ENCODE measurements around the gene CMTM5.

CMTM5 gene

DNA sequence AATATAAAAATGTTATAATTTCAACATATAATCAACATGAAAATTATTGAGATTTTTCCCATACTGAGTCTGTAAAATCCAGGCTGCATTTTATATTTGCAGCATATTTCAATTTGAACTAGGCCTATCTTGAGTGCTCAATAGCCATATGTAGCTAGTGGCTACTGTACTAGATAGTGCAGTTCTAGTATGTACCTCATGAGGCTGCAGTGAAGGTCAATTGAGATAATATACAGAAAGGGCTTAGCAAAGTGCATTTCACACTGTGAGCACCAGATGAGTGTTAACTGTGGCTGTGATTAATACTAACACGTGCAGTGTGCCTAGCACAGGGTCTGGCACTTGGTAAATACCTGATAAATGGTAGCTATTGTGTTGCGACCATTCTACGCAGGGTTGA, 18.8 kb upstream of the CMTM5 start:
- DNase-seq (ENCODE audit: low read depth, low spot score): no peak

GRCh38 chr14:23358553-23359166, 18.2 kb upstream of the CMTM5 start:
- DNase-seq (ENCODE audit: low read depth, low spot score): no peak

- DNase-seq (ENCODE audit: low read depth, low spot score): no peak
Measured at GRCh38 chr14:23359167-23359626, 17.6 kb upstream of the CMTM5 start.

DNA sequence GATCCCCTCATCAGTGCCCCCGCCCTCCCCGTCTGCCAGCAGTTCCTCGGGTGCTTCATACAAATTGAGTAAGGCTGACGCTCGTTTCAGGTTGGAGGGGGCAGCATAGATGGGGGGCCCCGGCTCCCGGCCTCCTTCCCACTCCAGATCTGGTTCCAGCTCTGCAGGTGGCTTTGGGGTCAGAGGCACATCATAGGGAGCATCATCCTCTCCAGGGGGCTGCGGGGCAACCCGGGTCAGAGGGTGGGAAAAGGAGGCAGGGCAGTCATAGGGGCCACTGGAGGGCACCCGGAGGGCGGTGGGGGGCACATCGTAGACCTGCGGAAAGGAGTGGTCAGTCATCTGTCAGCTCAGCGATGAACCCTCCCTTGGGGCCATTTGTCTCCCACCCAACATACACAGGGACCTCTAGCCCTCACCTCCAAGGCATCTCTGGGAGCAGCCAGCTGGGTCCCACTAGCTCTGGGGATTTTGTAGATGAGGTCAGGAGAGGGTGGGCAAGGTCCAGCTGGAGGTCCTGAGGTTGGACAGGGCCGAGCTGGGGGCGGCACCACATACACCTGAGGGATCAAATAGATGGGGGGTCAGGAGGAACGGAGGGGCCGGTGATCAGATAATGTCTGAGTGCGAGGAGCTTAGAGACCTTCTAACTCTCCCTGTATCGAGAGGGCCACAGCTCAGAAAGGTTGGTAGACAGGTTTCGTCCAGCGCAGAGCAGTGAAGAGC, 17.0 kb upstream of the CMTM5 start:
- DNase-seq (ENCODE audit: low read depth, low spot score): no peak

DNA sequence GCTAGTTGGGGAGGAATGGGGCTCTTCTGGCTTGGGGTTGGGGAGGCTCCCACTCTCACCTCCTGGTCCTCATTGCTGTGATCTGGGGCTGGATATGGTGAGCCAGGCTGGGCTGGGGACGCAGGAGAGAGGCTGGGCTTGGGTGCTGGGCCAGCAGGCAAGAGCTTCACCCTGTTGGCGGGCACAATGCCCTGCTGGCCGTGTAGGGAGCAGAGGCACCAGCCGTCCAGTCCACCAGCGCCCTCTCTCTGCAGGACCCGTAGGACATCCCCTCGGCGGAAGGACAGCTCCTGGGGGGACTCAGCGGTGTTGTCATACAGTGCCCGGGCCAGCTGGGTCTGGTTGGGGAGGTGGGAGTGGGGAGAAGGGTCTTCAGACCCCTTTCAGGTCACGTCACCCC, 16.4 kb upstream of the CMTM5 start:
- DNase-seq (ENCODE audit: low read depth, low spot score): no peak

GRCh38 chr14:23361320-23361719, 15.5 kb upstream of the CMTM5 start:
- DNase-seq (ENCODE audit: low read depth, low spot score): no peak

DNA sequence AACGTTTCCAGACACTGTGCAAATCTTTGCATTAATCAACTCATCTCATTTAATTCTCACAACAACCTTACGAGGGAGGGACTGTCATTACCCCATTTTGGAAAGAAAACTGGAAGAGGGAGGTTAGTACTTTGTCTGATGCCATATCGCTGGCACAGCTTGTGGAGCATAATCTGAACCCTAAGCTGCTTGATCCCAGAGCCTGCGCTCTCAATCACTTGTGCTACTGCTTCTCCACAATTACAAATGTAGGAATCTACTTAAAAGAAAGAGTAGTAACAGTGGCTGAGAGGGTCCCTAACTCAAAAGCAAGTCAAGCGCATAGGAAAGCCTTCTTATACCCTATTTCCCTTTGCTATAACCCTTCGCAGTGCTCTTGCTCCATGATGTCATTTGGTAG, 15.1 kb upstream of the CMTM5 start:
- no peak for DNase-seq (ENCODE audit: low read depth, low spot score)

DNA sequence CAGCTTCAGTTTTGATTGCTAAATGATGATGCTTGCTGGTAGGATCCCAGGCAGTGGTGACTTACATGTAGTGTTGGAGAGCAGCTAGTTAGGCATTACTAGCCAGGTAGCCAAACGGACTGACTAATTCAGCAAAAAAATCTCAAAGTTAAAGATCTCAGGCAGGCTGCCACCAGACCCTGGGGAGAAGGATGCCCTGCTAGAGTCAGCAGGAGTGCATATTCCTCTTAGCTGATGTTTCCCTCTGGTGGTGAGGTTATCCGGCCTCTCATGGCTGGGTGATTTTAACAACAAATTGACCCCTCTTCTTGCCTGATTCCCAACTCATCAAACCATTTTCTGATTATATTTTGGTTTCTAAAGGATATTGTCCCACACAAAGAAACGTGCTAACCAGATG, 14.6 kb upstream of the CMTM5 start:
- no peak for DNase-seq (ENCODE audit: low read depth, low spot score)

DNA sequence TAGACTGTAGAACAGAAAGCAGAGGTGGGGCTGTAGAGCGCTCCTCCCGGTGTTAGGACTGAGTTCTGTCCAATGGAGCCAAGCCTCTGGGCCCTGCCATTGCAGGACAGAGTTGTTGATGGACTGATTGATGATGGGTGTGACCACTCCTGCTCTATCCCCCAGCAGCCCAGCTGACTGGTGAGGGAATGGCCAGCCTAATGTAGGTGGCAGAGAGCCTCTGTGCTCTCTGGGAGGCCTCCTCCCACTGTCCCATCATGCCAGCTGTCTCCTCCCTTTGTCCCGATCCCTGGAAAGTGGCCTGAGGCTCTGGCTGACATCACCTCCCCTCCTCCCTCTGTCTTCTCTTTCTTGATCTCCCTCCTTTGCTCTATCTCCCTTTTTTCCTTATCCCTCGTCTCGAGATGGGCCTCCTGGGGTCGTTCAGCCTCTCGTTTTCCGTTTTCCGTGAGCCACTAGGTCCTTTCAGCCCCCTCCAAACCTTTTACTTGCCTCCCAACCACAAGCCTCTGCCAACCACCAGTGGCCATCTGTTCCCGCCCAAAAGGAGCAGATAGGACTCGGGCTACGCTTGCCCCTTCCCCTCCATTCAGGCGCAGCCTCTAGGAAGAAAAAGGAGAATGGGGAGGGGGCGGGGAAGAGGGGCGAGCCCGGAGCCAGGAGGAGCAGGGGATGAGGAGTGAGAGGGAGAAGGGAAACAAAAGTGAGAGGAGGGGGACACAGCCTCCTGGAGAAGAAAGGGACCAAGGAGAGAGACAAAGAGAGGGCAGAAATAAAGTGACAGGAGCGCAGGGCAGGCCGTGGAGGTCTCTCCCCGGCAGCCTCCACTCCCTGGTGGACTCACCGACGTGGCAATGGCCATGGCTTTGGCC, 12.4 kb upstream of the CMTM5 start:
- no peak for DNase-seq (ENCODE audit: low read depth, low spot score)

GRCh38 chr14:23365036-23365731, 11.7 kb upstream of the CMTM5 start, which contains the start of gene EFS:
TSS of gene EFS (minus strand) at chr14:23365172. CDS start at chr14:23365025, 147 bp downstream.
- no peak for DNase-seq (ENCODE audit: low read depth, low spot score)

DNA sequence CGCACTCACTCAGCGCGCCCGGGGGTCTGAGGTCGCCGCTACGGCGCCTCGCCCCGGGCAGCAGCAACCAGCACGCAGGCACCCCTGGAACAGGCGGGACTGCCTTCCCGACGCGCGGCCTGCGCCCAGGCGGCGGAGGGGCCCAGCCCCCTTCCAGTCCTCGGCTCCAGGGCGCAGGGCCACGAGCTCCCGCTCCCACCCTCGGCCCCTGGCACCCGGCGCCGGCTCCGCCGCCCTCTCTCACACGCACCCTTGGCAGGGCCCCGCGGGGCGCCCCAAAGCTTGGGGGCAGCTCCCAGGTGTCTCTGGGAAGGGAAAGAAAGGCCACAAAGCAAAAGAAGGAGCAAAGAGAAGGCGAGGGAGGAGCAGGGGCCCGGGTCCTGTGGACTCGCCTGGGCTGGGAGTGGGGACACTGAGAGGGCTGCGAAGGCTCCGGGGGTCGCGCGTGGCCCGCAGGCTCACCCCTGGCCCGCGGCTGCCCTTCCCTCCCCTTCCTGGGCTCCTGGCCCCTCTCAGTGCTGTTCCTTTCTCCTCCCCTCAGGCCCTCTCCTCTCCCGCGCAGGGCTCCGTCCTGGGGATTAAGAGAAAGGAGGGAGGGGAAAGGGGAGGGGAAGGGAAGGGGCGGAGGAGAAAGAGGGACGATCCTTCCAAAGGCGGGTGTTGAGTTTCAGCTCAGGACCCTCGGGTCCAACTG, 11.0 kb upstream of the CMTM5 start:
- no peak for DNase-seq (ENCODE audit: low read depth, low spot score)

DNA sequence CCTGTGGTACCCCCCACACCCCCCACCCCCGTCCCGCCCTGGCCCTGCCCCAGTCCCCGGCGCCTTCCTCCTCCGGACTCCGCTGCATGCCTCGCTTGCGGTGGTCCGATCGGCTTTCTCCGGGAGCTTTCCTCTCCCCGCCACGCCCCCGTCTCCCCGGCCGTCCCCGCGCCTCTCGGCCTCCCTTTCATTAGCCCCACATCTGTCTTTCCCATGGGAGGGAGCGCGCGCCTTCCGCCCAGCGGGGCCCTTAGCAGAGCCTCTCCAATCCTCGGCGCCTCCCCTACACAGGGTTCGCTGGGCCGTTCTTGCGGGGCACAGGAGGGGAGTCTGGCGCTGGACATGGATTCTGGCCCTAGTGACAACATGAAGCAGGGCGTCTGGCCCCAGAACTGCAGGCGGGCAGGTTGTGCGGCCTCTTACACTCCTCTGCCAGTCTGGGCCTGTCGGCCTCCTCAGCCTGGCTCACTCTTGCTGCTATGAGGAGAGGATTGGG, 10.4 kb upstream of the CMTM5 start:
- no peak for DNase-seq (ENCODE audit: low read depth, low spot score)

DNA sequence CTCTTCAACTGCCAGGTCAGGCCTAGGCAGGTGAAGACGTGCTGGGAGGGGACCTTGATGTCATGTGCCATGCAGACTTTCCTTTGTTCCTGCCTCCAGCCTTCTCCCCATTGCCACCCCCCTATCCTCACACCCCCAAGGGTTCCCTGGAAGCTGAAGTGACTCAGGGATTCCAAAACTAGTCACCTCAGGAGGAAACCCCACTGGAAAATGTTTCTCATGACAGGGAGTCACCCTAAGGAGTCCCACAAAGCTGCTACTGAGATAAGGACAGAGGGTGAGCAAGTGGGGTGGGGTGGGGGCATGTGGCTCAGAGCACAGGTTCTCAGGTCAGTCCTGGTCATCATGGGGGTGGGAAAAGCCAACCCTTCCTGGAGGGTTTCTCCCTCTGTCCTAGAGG, 6.6 kb upstream of the CMTM5 start:
- no peak for DNase-seq (ENCODE audit: low read depth, low spot score)

GRCh38 chr14:23371865-23372264, 5.0 kb upstream of the CMTM5 start:
- DNase-seq (ENCODE audit: low read depth, low spot score): no peak

DNA sequence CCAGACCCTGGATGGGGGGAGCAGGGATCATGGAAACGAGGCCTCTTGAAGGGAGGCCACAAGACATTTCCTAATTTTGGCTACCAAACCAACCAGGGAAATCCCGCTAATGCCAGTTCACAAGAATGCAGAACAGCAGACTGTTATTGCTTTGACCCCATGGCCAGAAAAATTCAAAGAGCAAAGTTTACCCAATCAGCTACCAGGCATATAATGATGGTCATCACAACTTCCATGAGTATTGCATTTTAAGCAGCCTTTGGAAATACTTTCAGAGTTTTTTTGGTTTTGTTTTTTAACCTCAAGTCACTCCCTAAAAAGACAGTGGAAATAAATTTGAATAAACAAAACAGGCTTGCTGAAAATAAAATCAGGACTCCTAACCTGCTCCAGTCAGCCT, 4.3 kb upstream of the CMTM5 start, which contains the start of gene IL25:
TSS of gene IL25 (plus strand) at position 301 of the 400 bp plus-strand sequence.
- no peak for DNase-seq (ENCODE audit: low read depth, low spot score)

- DNase-seq (ENCODE audit: low read depth, low spot score): no peak
Measured at GRCh38 chr14:23373041-23373440, 3.8 kb upstream of the CMTM5 start.

GRCh38 chr14:23375527-23376251, 1.2 kb upstream of the CMTM5 start:
- DNase-seq (ENCODE audit: low read depth, low spot score): no peak

DNA sequence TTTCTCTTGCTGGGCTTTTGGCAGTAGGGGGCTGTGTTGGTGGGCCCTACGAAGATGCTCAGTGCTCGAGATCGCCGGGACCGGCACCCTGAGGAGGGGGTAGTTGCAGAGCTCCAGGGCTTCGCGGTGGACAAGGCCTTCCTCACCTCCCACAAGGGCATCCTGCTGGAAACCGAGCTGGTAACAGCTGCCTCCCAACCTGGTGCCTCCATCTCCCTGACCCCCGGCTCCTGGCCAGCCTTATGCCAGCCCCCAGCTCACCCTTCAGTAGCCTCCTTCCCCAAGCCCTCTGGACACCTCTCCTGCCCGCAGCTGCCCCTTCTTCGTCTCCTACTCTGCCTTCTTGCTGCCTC, 328 bp downstream of the CMTM5 start:
- DNase-seq (ENCODE audit: low read depth, low spot score): no peak

DNA sequence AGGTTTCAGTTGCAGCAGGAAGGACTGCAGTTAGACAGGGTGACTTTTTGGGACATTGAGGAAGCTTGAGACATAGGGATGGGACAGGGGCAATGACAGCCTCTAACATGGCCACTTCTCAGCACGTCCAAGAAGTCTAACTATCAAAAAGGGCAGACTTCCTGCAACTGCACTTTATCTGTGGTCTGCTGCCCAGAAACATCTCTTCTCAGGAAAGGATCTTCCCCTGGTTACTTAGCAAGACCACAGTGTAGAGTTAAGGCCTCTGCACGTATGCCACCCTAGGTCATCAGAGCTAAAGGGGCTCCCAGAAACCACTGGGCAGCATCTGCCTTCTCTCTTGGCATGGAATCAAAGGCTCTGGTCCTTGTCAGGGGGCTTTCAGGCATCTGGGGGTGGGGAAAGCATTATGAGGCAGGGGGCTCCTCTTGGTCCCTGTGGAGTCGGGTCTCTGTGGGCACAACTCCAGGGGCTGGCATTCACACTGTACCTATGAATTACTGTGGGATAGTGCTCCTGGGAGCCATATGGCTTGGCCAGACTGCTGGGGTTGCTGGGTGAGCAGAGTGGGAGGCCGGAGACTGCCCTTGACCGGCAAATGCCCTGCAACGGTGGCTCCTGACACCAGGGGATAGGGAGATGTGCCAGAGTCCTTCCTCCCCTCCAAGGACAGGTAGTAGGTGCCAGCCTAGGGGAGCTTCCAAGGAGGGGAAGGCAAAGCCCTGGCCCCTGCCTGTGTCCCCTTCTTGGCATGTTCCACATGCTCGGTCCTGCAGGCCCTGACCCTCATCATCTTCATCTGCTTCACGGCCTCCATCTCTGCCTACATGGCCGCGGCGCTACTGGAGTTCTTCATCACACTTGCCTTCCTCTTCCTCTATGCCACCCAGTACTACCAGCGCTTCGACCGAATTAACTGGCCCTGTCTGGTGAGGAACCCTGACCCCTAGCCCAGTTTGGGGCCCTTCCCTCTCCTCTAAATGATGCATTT, 1.0 kb downstream of the CMTM5 start:
- no peak for DNase-seq (ENCODE audit: low read depth, low spot score)

Measured in activated CD4-positive, CD25-positive, alpha-beta regulatory T cell treated with anti-CD3 and anti-CD28 coated beads, Interleukin-2, amount 50 U/mL, for 16 hours (primary cell).